Measurements from ENCODE around the gene CXADR.
"Not testable (repeated sequence)": the region's sequence is repeated elsewhere in the genome, so short reads cannot be mapped to it uniquely, and the experiment has no call there.

DNA sequence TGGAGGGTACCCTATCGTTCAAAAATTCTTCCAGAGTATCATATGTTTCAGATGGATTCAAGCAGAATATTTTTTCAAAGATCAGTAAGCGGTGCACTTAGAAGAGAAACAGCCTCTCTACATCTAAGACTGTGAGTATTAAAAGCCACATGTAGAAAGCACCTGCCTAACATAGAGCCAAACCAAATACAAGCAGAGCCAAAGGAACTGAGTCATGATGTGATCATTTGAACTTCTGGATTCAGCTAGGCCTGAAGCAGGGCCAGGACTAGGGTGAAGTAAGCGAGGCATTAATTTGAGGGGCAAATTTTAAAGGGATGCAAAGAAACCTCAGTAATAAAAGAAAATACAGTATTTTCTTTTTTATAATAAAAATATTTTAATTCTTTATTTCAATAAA is 23.3 kb upstream of the CXADR start:
- TF ChIP-seq CTCF (IDR thresholded peaks at IDR 0.05); ZFX (IDR thresholded peaks at IDR 0.05; ENCODE audit: borderline replicate concordance): not testable (repeated sequence)

Measured in 22Rv1 (cell line).